OCI-LY1 (cell line): ENCODE results near the gene C16orf90.

ENCODE experiments used
- H2AFZ ChIP-seq: fragments of 200-600 bp; sonication (generic), shearing (Covaris generic); 2 replicates; pipeline ENCODE4 v1.6.0; 2014; ENCODE audit warnings: antibody characterized with exemption, mild to moderate bottlenecking, low read length
- H3F3A ChIP-seq: fragments of 200-600 bp; sonication (generic), shearing (Covaris generic); 2 replicates; pipeline ENCODE4 v1.6.0; 2014; ENCODE audit warnings: mild to moderate bottlenecking, antibody characterized with exemption, low read length, moderate library complexity; ENCODE audit not compliant: insufficient read depth
- H3K27ac ChIP-seq: fragments of 200-600 bp; sonication (generic); 2 replicates; pipeline ENCODE4 v1.5.1; 2014; ENCODE audit warnings: low read length, mixed run types, mild to moderate bottlenecking, low read depth; ENCODE audit not compliant: poor library complexity, severe bottlenecking
- H3K27me3 ChIP-seq: fragments of 200-600 bp; sonication (generic); 2 replicates; pipeline ENCODE4 v1.6.0; 2014; ENCODE audit warnings: antibody characterized with exemption, mild to moderate bottlenecking, low read length, moderate library complexity; ENCODE audit not compliant: insufficient read depth
- H3K36me3 ChIP-seq: fragments of 200-600 bp; sonication (generic); 2 replicates; pipeline ENCODE4 v1.6.1; 2014; ENCODE audit warnings: mild to moderate bottlenecking, antibody characterized with exemption, low read length, moderate library complexity, mixed read lengths; ENCODE audit not compliant: insufficient read depth
- H3K4me1 ChIP-seq: fragments of 200-600 bp; sonication (generic); 2 replicates; pipeline ENCODE4 v1.5.1; 2014; ENCODE audit warnings: mild to moderate bottlenecking, low read length, moderate library complexity; ENCODE audit not compliant: insufficient read depth, severe bottlenecking
- H3K4me2 ChIP-seq: fragments of 200-600 bp; sonication (generic), shearing (Covaris generic); 2 replicates; pipeline ENCODE4 v1.6.1; 2014; ENCODE audit warnings: low read length
- H3K4me3 ChIP-seq: fragments of 200-600 bp; sonication (generic); 2 replicates; pipeline ENCODE4 v1.5.1; 2014; ENCODE audit warnings: low read length, low read depth, mild to moderate bottlenecking, mixed read lengths; ENCODE audit not compliant: poor library complexity, severe bottlenecking
- H3K79me2 ChIP-seq: fragments of 200-600 bp; shearing (Covaris generic); 2 replicates; pipeline ENCODE4 v1.6.1; 2016; ENCODE audit warnings: mixed run types, low read length, mixed read lengths; ENCODE audit not compliant: insufficient read depth
- H3K9ac ChIP-seq: fragments of 200-600 bp; sonication (generic), shearing (Covaris generic); 2 replicates; pipeline ENCODE4 v1.6.1; 2014; ENCODE audit warnings: mild to moderate bottlenecking, low read length, mixed read lengths
- H3K9me2 ChIP-seq: fragments of 200-600 bp; sonication (generic), shearing (Covaris generic); 2 replicates; pipeline ENCODE4 v1.6.1; 2014; ENCODE audit warnings: low read depth, mild to moderate bottlenecking, low read length, mixed read lengths
- H3K9me3 ChIP-seq: fragments of 200-600 bp; shearing (Covaris generic); 2 replicates; pipeline ENCODE4 v1.6.1; 2014; ENCODE audit warnings: low read length, mixed read lengths
- H4K20me1 ChIP-seq: fragments of 200-600 bp; sonication (generic), shearing (Covaris generic); 2 replicates; pipeline ENCODE4 v1.6.0; 2016; ENCODE audit warnings: mild to moderate bottlenecking, low read length; ENCODE audit not compliant: insufficient read depth
- CTCF ChIP-seq: fragments of 200-600 bp; sonication (generic), shearing (Covaris generic); IDR thresholded peaks from 2 replicates; pipeline ENCODE4 v1.5.1; 2017; ENCODE audit warnings: mild to moderate bottlenecking, antibody characterized with exemption, low read length, moderate library complexity, mixed read lengths
- EZH2 ChIP-seq: fragments of 200-600 bp; sonication (generic), shearing (Covaris generic); IDR thresholded peaks from 2 replicates; pipeline ENCODE4 v1.8.0; 2017; ENCODE audit warnings: borderline replicate concordance, mixed run types, mild to moderate bottlenecking, antibody characterized with exemption, low read length, moderate library complexity, mixed read lengths

Gene C16orf90

GRCh38 chr16:3458852-3459361 lies 36.4 kb downstream of the C16orf90 start:
- H3K36me3 ChIP-seq: no peaks in the 10 kb centered on the region
- H3K4me3 ChIP-seq: peak overlapping the region; percentile 72
- peak overlapping the region; percentile 76 for H3K9ac ChIP-seq
- H3K27me3 ChIP-seq: no peaks in the 10 kb centered on the region
- no peaks in the 10 kb centered on the region for H3F3A ChIP-seq
- TF ChIP-seq EZH2: no peak
- TF ChIP-seq CTCF: no peak
- H3K4me1 ChIP-seq: peaks cover 38% of the 10 kb centered on the region
- peaks cover 46% of the 10 kb centered on the region for H3K79me2 ChIP-seq
- H3K9me2 ChIP-seq: no peaks in the 10 kb centered on the region
- no peaks in the 10 kb centered on the region for H3K9me3 ChIP-seq
- H3K27ac ChIP-seq: peak overlapping the region; percentile 52
- no peaks in the 10 kb centered on the region for H4K20me1 ChIP-seq
- peak overlapping the region; percentile 97 for H3K4me2 ChIP-seq
- H2AFZ ChIP-seq: no peak overlapping the region

- peaks cover 38% of the 10 kb centered on the region for H3K4me1 ChIP-seq
- peaks cover 43% of the 10 kb centered on the region for H3K79me2 ChIP-seq
- H3F3A ChIP-seq: no peaks in the 10 kb centered on the region
- H3K4me3 ChIP-seq: peak overlapping the region; percentile 72
- H3K36me3 ChIP-seq: no peaks in the 10 kb centered on the region
- no peaks in the 10 kb centered on the region for H3K27me3 ChIP-seq
- no peaks in the 10 kb centered on the region for H3K9me2 ChIP-seq
- H3K27ac ChIP-seq: peak overlapping the region; percentile 52
- TF ChIP-seq CTCF (no peak), EZH2 (no peak)
- H2AFZ ChIP-seq: no peak overlapping the region
- H4K20me1 ChIP-seq: no peaks in the 10 kb centered on the region
- H3K4me2 ChIP-seq: peak overlapping the region; percentile 97
- peak overlapping the region; percentile 76 for H3K9ac ChIP-seq
- no peaks in the 10 kb centered on the region for H3K9me3 ChIP-seq
Observed at GRCh38 chr16:3458278-3458851, 36.9 kb downstream of the C16orf90 start.

GRCh38 chr16:3457434-3458252 lies 37.6 kb downstream of the C16orf90 start:
- Histone ChIP-seq H4K20me1 (no peaks in the 10 kb centered on the region), H3K9me3 (no peaks in the 10 kb centered on the region), H3K27ac (peak overlapping the region; percentile 66), H3K4me3 (peak overlapping the region; percentile 72), H3F3A (no peaks in the 10 kb centered on the region), H3K9me2 (no peaks in the 10 kb centered on the region), H2AFZ (no peak overlapping the region), H3K9ac (peak overlapping the region; percentile 76), H3K4me2 (peak overlapping the region; percentile 97), H3K27me3 (no peaks in the 10 kb centered on the region), H3K36me3 (no peaks in the 10 kb centered on the region), H3K79me2 (peaks cover 37% of the 10 kb centered on the region), H3K4me1 (peaks cover 38% of the 10 kb centered on the region)
- TF ChIP-seq EZH2 (no peak), CTCF (peak; percentile 39)
